Stomach (tissue), 4 donors: ENCODE data around the gene HIF1A.

ENCODE experiments used
- POLR2A ChIP-seq, 4 donors: fragments of 450-650 bp; IDR thresholded peaks; one replicate each; pipeline ENCODE4 v1.6.1; 2016; ENCODE audit warnings: antibody characterized with exemption in 4 of 4, control low read depth in 2 of 4, mild to moderate bottlenecking in 1 of 4, moderate library complexity in 1 of 4
- TF ChIP-seq, protein P1 (sequence below), 7 experiments: fragments of 450-650 bp in 4 of 7; fragments of 200-600 bp in 3 of 7; sonication (generic) in 3 of 7; IDR thresholded peaks; one replicate each; pipeline ENCODE4 v1.5.1; 2016 to 2019; ENCODE audit warnings: antibody characterized with exemption in 7 of 7, control low read depth in 2 of 7, mild to moderate bottlenecking in 1 of 7

DNA sequence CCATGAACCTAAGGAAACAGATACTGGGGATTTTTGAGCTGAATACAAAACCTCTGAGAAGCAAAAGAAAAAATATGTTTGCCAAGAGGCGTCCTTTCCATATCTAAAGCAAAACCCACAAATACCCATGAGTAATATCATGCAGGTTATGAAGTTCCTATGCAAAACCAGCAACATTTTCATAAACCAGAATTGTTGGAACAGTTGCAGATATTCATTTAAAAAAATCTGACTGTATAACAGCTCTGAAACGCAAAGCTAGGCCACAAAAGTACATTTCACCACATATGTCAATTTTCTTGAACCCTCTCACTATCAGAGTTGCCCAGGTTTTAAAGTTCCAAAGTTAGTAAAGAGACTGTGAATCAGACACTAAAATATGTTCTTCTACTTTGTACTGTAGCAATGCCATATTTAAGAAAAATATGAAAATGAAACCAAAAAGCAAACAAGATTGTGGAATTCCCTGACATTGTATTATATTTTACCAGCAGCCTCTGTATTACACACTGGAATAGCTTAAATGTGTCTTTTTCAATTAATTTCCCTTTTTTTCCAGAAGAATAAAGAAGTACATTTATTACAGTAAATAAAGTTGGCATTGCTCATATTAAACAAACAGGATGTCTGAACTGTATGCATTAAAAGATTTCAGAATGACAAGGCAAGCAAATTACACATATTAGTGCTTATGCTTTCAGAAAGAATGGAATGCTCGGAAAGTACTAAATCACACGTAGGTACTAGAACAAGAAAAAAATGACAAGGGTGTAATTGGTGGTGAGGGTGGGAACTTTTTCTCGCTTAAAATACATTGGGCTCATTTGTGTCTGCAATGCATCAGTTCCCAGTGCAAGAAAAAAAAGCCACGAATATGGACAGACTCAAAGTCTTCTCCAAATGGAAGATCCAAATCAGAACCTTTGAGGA is 33.6 kb upstream of the HIF1A start:
- TF ChIP-seq, protein P1, sequence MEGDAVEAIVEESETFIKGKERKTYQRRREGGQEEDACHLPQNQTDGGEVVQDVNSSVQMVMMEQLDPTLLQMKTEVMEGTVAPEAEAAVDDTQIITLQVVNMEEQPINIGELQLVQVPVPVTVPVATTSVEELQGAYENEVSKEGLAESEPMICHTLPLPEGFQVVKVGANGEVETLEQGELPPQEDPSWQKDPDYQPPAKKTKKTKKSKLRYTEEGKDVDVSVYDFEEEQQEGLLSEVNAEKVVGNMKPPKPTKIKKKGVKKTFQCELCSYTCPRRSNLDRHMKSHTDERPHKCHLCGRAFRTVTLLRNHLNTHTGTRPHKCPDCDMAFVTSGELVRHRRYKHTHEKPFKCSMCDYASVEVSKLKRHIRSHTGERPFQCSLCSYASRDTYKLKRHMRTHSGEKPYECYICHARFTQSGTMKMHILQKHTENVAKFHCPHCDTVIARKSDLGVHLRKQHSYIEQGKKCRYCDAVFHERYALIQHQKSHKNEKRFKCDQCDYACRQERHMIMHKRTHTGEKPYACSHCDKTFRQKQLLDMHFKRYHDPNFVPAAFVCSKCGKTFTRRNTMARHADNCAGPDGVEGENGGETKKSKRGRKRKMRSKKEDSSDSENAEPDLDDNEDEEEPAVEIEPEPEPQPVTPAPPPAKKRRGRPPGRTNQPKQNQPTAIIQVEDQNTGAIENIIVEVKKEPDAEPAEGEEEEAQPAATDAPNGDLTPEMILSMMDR (IDR thresholded peaks at IDR 0.05), result no peak
- TF ChIP-seq POLR2A (IDR thresholded peaks at IDR 0.05), result no peak
